H1 (cell line): ENCODE measurements around the gene TMEM243.

Experiments
- BCL11A ChIP-seq, 2 experiments: IDR thresholded peaks; one replicate each; pipeline ENCODE4 v1.6.1; 2011; ENCODE audit warnings: low read depth in 2 of 2, low read length in 2 of 2, mild to moderate bottlenecking in 2 of 2
- POLR2A ChIP-seq, 2 experiments: IDR thresholded peaks; 1 replicate in 1 of 2; 2 replicates in 1 of 2; pipeline ENCODE4 v1.6.1; 2011; ENCODE audit warnings: low read depth in 2 of 2, low read length in 2 of 2, mild to moderate bottlenecking in 2 of 2; ENCODE audit errors: control extremely low read depth in 1 of 2
- TF ChIP-seq, protein P1 (sequence below): fragments of 300-600 bp; sonication (generic); IDR thresholded peaks from 2 replicates; pipeline ENCODE4 v1.7.1; 2012; ENCODE audit warnings: low read length, moderate library complexity, mild to moderate bottlenecking, inconsistent platforms; ENCODE audit not compliant: insufficient replicate concordance
- TF ChIP-seq, protein P2 (sequence below), 3 experiments: IDR thresholded peaks; 1 replicate in 2 of 3; 2 replicates in 1 of 3; pipeline versions ENCODE4 v1.5.1 to v1.6.1; 2011; ENCODE audit warnings: low read length in 3 of 3, mild to moderate bottlenecking in 3 of 3, inconsistent platforms in 2 of 3, low read depth in 1 of 3, moderate library complexity in 1 of 3; ENCODE audit not compliant: insufficient read depth in 1 of 3; ENCODE audit errors: control extremely low read depth in 1 of 3

DNA sequence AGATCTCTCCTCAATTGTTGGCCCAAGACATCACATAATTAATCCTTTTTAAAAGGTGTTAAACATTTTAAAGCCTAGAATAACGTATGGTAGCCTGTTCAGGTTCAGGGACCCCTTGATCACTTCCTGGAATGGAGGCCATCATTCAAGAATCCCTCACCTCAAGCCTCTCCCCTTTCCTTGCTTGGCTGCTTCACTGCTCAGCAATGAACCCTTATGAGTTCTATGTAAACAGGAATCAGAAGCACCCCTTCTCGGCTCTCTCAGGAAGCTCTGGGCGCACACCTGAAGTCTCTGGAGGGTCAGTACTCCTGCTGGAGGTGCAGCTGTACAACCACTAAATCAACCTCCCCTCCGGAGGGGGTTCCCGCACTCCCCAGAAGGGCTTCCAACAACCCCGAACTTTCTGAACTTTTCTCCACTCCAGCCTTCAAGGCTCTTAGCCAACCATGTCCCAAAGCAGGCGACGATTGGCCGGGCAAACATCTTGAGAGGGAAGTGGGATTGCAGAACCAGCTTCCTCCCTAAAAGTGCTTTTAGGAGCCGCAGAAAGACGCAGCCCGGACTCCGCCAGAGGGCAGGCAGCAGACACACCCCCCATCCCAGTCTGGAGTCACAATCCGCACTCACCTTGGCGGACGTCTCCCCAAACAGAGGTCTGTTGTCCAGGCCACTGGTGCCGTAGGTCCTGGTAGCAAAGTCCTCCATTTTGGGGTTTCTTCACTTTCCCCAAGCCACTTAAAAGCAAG is 562 bp downstream of the TMEM243 start:
- no peak for TF ChIP-seq BCL11A (IDR thresholded peaks at IDR 0.05; ENCODE audit: low read depth in 2 of 2, low read length in 2 of 2)
- TF ChIP-seq POLR2A (IDR thresholded peaks at IDR 0.05; ENCODE audit: control extremely low read depth in 1 of 2, low read depth in 2 of 2, low read length in 2 of 2), result peak in 1 of 2 experiments; percentile 63; a peak in 2 of 3 replicates
- TF ChIP-seq, protein P1, sequence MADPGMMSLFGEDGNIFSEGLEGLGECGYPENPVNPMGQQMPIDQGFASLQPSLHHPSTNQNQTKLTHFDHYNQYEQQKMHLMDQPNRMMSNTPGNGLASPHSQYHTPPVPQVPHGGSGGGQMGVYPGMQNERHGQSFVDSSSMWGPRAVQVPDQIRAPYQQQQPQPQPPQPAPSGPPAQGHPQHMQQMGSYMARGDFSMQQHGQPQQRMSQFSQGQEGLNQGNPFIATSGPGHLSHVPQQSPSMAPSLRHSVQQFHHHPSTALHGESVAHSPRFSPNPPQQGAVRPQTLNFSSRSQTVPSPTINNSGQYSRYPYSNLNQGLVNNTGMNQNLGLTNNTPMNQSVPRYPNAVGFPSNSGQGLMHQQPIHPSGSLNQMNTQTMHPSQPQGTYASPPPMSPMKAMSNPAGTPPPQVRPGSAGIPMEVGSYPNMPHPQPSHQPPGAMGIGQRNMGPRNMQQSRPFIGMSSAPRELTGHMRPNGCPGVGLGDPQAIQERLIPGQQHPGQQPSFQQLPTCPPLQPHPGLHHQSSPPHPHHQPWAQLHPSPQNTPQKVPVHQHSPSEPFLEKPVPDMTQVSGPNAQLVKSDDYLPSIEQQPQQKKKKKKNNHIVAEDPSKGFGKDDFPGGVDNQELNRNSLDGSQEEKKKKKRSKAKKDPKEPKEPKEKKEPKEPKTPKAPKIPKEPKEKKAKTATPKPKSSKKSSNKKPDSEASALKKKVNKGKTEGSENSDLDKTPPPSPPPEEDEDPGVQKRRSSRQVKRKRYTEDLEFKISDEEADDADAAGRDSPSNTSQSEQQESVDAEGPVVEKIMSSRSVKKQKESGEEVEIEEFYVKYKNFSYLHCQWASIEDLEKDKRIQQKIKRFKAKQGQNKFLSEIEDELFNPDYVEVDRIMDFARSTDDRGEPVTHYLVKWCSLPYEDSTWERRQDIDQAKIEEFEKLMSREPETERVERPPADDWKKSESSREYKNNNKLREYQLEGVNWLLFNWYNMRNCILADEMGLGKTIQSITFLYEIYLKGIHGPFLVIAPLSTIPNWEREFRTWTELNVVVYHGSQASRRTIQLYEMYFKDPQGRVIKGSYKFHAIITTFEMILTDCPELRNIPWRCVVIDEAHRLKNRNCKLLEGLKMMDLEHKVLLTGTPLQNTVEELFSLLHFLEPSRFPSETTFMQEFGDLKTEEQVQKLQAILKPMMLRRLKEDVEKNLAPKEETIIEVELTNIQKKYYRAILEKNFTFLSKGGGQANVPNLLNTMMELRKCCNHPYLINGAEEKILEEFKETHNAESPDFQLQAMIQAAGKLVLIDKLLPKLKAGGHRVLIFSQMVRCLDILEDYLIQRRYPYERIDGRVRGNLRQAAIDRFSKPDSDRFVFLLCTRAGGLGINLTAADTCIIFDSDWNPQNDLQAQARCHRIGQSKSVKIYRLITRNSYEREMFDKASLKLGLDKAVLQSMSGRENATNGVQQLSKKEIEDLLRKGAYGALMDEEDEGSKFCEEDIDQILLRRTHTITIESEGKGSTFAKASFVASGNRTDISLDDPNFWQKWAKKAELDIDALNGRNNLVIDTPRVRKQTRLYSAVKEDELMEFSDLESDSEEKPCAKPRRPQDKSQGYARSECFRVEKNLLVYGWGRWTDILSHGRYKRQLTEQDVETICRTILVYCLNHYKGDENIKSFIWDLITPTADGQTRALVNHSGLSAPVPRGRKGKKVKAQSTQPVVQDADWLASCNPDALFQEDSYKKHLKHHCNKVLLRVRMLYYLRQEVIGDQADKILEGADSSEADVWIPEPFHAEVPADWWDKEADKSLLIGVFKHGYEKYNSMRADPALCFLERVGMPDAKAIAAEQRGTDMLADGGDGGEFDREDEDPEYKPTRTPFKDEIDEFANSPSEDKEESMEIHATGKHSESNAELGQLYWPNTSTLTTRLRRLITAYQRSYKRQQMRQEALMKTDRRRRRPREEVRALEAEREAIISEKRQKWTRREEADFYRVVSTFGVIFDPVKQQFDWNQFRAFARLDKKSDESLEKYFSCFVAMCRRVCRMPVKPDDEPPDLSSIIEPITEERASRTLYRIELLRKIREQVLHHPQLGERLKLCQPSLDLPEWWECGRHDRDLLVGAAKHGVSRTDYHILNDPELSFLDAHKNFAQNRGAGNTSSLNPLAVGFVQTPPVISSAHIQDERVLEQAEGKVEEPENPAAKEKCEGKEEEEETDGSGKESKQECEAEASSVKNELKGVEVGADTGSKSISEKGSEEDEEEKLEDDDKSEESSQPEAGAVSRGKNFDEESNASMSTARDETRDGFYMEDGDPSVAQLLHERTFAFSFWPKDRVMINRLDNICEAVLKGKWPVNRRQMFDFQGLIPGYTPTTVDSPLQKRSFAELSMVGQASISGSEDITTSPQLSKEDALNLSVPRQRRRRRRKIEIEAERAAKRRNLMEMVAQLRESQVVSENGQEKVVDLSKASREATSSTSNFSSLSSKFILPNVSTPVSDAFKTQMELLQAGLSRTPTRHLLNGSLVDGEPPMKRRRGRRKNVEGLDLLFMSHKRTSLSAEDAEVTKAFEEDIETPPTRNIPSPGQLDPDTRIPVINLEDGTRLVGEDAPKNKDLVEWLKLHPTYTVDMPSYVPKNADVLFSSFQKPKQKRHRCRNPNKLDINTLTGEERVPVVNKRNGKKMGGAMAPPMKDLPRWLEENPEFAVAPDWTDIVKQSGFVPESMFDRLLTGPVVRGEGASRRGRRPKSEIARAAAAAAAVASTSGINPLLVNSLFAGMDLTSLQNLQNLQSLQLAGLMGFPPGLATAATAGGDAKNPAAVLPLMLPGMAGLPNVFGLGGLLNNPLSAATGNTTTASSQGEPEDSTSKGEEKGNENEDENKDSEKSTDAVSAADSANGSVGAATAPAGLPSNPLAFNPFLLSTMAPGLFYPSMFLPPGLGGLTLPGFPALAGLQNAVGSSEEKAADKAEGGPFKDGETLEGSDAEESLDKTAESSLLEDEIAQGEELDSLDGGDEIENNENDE, result no peak
- TF ChIP-seq, protein P2, sequence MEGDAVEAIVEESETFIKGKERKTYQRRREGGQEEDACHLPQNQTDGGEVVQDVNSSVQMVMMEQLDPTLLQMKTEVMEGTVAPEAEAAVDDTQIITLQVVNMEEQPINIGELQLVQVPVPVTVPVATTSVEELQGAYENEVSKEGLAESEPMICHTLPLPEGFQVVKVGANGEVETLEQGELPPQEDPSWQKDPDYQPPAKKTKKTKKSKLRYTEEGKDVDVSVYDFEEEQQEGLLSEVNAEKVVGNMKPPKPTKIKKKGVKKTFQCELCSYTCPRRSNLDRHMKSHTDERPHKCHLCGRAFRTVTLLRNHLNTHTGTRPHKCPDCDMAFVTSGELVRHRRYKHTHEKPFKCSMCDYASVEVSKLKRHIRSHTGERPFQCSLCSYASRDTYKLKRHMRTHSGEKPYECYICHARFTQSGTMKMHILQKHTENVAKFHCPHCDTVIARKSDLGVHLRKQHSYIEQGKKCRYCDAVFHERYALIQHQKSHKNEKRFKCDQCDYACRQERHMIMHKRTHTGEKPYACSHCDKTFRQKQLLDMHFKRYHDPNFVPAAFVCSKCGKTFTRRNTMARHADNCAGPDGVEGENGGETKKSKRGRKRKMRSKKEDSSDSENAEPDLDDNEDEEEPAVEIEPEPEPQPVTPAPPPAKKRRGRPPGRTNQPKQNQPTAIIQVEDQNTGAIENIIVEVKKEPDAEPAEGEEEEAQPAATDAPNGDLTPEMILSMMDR (IDR thresholded peaks at IDR 0.05; ENCODE audit: control extremely low read depth in 1 of 3, insufficient read depth in 1 of 3, low read depth in 1 of 3, low read length in 3 of 3), result peak in 1 of 3 experiments; percentile 1; a peak in 2 of 4 replicates
